OCI-LY3 (cell line): Measurements from ENCODE around the gene PPP1R12B.

Experiments used
- CTCF ChIP-seq: fragments of 200-600, 300-600 bp; sonication (generic); IDR thresholded peaks from 2 replicates; pipeline ENCODE4 v1.5.1; 2014; ENCODE audit warnings: antibody characterized with exemption, low read length, low read depth
- EZH2phosphoT487 ChIP-seq: fragments of 200-600 bp; shearing (Covaris generic); IDR thresholded peaks from 2 replicates; pipeline ENCODE4 v1.6.1; 2018; ENCODE audit warnings: antibody characterized with exemption, mixed run types, low read depth

GRCh38 chr1:202316186-202316585 is 32.3 kb upstream of the PPP1R12B start:
- no peak for TF ChIP-seq EZH2phosphoT487
- no peak for TF ChIP-seq CTCF
